ENCODE measurements around the gene POU2AF1.

POU2AF1 gene

GRCh38 chr11:111351374-111352055 is 27.6 kb downstream of the POU2AF1 start:
- in situ Hi-C loops (cut with HindIII; ENCODE audit: low sequenced_read_pairs) = no loop called here

GRCh38 chr11:111350811-111351210 is 28.3 kb downstream of the POU2AF1 start:
- no peak for TF ChIP-seq CTCF (IDR thresholded peaks at IDR 0.05; ENCODE audit: low read depth, low read length, missing control alignments)
- no peak for DNase-seq (ENCODE audit: low read depth)
- in situ Hi-C loops (cut with HindIII; ENCODE audit: low sequenced_read_pairs) = no loop called here
- H3K4me3 ChIP-seq (ENCODE audit: low read depth, low read length) = no peak overlapping the region

More at GRCh38 chr11:111351374-111352055, 27.6 kb downstream of the POU2AF1 start:
- H3K4me3 ChIP-seq (ENCODE audit: low read depth, low read length) = no peak overlapping the region
- no peak for DNase-seq (ENCODE audit: low read depth)
- TF ChIP-seq CTCF (IDR thresholded peaks at IDR 0.05; ENCODE audit: low read depth, low read length, missing control alignments) = no peak

GRCh38 chr11:111349191-111349695 is 29.8 kb downstream of the POU2AF1 start:
- TF ChIP-seq CTCF (IDR thresholded peaks at IDR 0.05; ENCODE audit: low read depth, low read length, missing control alignments) = no peak
- in situ Hi-C loops (cut with HindIII; ENCODE audit: low sequenced_read_pairs) = no loop called here
- H3K4me3 ChIP-seq (ENCODE audit: low read depth, low read length) = no peak overlapping the region
- no peak for DNase-seq (ENCODE audit: low read depth)

GRCh38 chr11:111348147-111348546 is 30.9 kb downstream of the POU2AF1 start:
- in situ Hi-C loops (cut with HindIII; ENCODE audit: low sequenced_read_pairs) = no loop called here
- no peak for DNase-seq (ENCODE audit: low read depth)
- H3K4me3 ChIP-seq (ENCODE audit: low read depth, low read length) = no peak overlapping the region
- TF ChIP-seq CTCF (IDR thresholded peaks at IDR 0.05; ENCODE audit: low read depth, low read length, missing control alignments) = no peak

- no peak for TF ChIP-seq CTCF (IDR thresholded peaks at IDR 0.05; ENCODE audit: low read depth, low read length, missing control alignments)
- in situ Hi-C loops (cut with HindIII; ENCODE audit: low sequenced_read_pairs) = no loop called here
- no peak overlapping the region for H3K4me3 ChIP-seq (ENCODE audit: low read depth, low read length)
- DNase-seq (ENCODE audit: low read depth) = no peak
Observed at GRCh38 chr11:111347723-111348115, 31.4 kb downstream of the POU2AF1 start.

GRCh38 chr11:111347002-111347722 is 31.9 kb downstream of the POU2AF1 start:
- TF ChIP-seq CTCF (IDR thresholded peaks at IDR 0.05; ENCODE audit: low read depth, low read length, missing control alignments) = no peak
- no peak for DNase-seq (ENCODE audit: low read depth)
- in situ Hi-C loops (cut with HindIII; ENCODE audit: low sequenced_read_pairs) = no loop called here
- H3K4me3 ChIP-seq (ENCODE audit: low read depth, low read length) = no peak overlapping the region

All from astrocyte of the cerebellum (primary cell).